ENCODE results near the gene TMEM184B.

DNA sequence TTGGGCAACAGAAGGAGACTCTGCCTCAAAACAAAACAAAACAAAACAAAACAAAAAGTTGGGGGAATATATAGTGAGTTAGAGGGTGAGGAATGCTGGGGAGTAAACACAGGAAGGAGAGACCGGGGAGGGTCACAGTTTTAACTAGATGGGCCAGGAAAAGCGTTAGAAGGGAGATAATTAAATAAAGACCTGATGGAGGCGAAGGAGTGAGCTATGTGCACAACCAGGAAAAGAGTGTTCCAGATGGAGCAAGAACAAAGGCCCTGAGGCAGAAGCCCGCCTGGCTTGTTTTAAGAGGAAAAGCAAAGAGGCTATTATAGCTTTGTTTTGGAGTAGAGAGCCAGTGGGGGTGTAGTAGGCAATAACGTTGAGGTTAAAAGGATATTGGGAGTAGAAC, 86.4 kb downstream of the TMEM184B start:
- TF ChIP-seq, protein P1, sequence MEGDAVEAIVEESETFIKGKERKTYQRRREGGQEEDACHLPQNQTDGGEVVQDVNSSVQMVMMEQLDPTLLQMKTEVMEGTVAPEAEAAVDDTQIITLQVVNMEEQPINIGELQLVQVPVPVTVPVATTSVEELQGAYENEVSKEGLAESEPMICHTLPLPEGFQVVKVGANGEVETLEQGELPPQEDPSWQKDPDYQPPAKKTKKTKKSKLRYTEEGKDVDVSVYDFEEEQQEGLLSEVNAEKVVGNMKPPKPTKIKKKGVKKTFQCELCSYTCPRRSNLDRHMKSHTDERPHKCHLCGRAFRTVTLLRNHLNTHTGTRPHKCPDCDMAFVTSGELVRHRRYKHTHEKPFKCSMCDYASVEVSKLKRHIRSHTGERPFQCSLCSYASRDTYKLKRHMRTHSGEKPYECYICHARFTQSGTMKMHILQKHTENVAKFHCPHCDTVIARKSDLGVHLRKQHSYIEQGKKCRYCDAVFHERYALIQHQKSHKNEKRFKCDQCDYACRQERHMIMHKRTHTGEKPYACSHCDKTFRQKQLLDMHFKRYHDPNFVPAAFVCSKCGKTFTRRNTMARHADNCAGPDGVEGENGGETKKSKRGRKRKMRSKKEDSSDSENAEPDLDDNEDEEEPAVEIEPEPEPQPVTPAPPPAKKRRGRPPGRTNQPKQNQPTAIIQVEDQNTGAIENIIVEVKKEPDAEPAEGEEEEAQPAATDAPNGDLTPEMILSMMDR (IDR thresholded peaks at IDR 0.05) = no peak
- TF ChIP-seq EZH2 (IDR thresholded peaks at IDR 0.05) (no peak), EZH2phosphoT487 (IDR thresholded peaks at IDR 0.05) (no peak)
